Stimulated activated CD4-positive, alpha-beta T cell treated with anti-CD3 and anti-CD28 coated beads, Interleukin-1b, Interleukin-23, amount 100 ng/mL, for 48 hours (primary cell): Measurements from ENCODE around the gene XCR1.
A peak's percentile ranks its signal among the peaks of the same experiment; 100 is the strongest.
"Not testable (repeated sequence)": the region's sequence is repeated elsewhere in the genome, so short reads cannot be mapped to it uniquely, and the experiment has no call there.

Experiments used
- DNase-seq: peaks from one replicate; pipeline ENCODE4 v3.0.0-alpha.2; 2020

The XCR1 gene

GRCh38 chr3:46038071-46038470, 10.8 kb upstream of the XCR1 start:
- DNase-seq = not testable (repeated sequence)

- DNase-seq = no peak
Measured at GRCh38 chr3:46036191-46036590, 8.9 kb upstream of the XCR1 start.

GRCh38 chr3:46031747-46032146, 4.5 kb upstream of the XCR1 start:
- DNase-seq = no peak

- DNase-seq = no peak
Measured at GRCh38 chr3:46031269-46031668, 4.0 kb upstream of the XCR1 start.

GRCh38 chr3:46030626-46031025, 3.3 kb upstream of the XCR1 start:
- no peak for DNase-seq

GRCh38 chr3:46029953-46030543, 2.8 kb upstream of the XCR1 start:
- no peak for DNase-seq

- no peak for DNase-seq
Measured at GRCh38 chr3:46027736-46028397, 584 bp upstream of the XCR1 start.

- DNase-seq = no peak
Measured at GRCh38 chr3:46025139-46025538, 2.1 kb downstream of the XCR1 start.

- DNase-seq = no peak
Measured at GRCh38 chr3:46024131-46024530, 3.2 kb downstream of the XCR1 start.

- DNase-seq = no peak
Measured at GRCh38 chr3:46022909-46023785, 4.1 kb downstream of the XCR1 start.

GRCh38 chr3:46021516-46021915, 5.8 kb downstream of the XCR1 start:
- no peak for DNase-seq

- DNase-seq = no peak
Measured at GRCh38 chr3:46020766-46021510, 6.3 kb downstream of the XCR1 start.

- peak; percentile 54 for DNase-seq
Measured at GRCh38 chr3:46019707-46020106, 7.6 kb downstream of the XCR1 start.

- DNase-seq = no peak
Measured at GRCh38 chr3:46017720-46018119, 9.6 kb downstream of the XCR1 start.

- DNase-seq = no peak
Measured at GRCh38 chr3:46013316-46014094, 13.8 kb downstream of the XCR1 start.

GRCh38 chr3:46012246-46012645, 15.0 kb downstream of the XCR1 start:
- DNase-seq = no peak

GRCh38 chr3:46010519-46011113, 16.7 kb downstream of the XCR1 start:
- DNase-seq = no peak

GRCh38 chr3:46008058-46008457, 19.2 kb downstream of the XCR1 start:
- DNase-seq = no peak

GRCh38 chr3:46007280-46007679, 20.0 kb downstream of the XCR1 start:
- DNase-seq = no peak

GRCh38 chr3:46006238-46007032, 20.8 kb downstream of the XCR1 start:
- no peak for DNase-seq

- DNase-seq = not testable (repeated sequence)
Measured at GRCh38 chr3:46003706-46004105, 23.6 kb downstream of the XCR1 start.
